Activated effector memory CD4-positive, alpha-beta T cell treated with Interleukin-2 at 50 U/mL for 16 hours (primary cell): ENCODE measurements around the gene MGAT5.
A peak's percentile ranks its signal among the peaks of the same experiment; 100 is the strongest.
"Not testable (repeated sequence)": the region's sequence is repeated elsewhere in the genome, so short reads cannot be mapped to it uniquely, and the experiment has no call there.

ENCODE experiments used
- DNase-seq: peaks from one replicate; pipeline ENCODE4 v3.0.0-alpha.2; 2020

MGAT5 gene

GRCh38 chr2:134281815-134282419 is 28.0 kb downstream of the MGAT5 start:
- DNase-seq, result no peak

GRCh38 chr2:134282629-134283400 is 28.9 kb downstream of the MGAT5 start:
- no peak for DNase-seq

- DNase-seq, result no peak
Observed at GRCh38 chr2:134283661-134284060, 29.8 kb downstream of the MGAT5 start.

GRCh38 chr2:134284119-134284670 is 30.3 kb downstream of the MGAT5 start:
- DNase-seq, result no peak

- no peak for DNase-seq
Observed at GRCh38 chr2:134287323-134287722, 33.5 kb downstream of the MGAT5 start.

GRCh38 chr2:134288814-134289213 is 34.9 kb downstream of the MGAT5 start:
- no peak for DNase-seq

- DNase-seq, result peak; percentile 27
Observed at GRCh38 chr2:134289225-134289624, 35.4 kb downstream of the MGAT5 start.

GRCh38 chr2:134290358-134290757 is 36.5 kb downstream of the MGAT5 start:
- DNase-seq, result no peak

- DNase-seq, result no peak
Observed at GRCh38 chr2:134292514-134292913, 38.6 kb downstream of the MGAT5 start.

GRCh38 chr2:134293719-134294537 is 40.1 kb downstream of the MGAT5 start:
- no peak for DNase-seq

- not testable (repeated sequence) for DNase-seq
Observed at GRCh38 chr2:134294598-134294997, 40.7 kb downstream of the MGAT5 start.

- no peak for DNase-seq
Observed at GRCh38 chr2:134295441-134295840, 41.6 kb downstream of the MGAT5 start.

GRCh38 chr2:134296301-134296700 is 42.4 kb downstream of the MGAT5 start:
- no peak for DNase-seq

GRCh38 chr2:134299334-134299733 is 45.5 kb downstream of the MGAT5 start:
- no peak for DNase-seq

- DNase-seq, result no peak
Observed at GRCh38 chr2:134300585-134300984, 46.7 kb downstream of the MGAT5 start.

- no peak for DNase-seq
Observed at GRCh38 chr2:134301099-134301927, 47.4 kb downstream of the MGAT5 start.

- DNase-seq, result no peak
Observed at GRCh38 chr2:134301928-134302260, 48.0 kb downstream of the MGAT5 start.

GRCh38 chr2:134304394-134305108 is 50.7 kb downstream of the MGAT5 start:
- DNase-seq, result no peak

GRCh38 chr2:134305109-134305491 is 51.2 kb downstream of the MGAT5 start:
- no peak for DNase-seq

- DNase-seq, result no peak
Observed at GRCh38 chr2:134306521-134306920, 52.6 kb downstream of the MGAT5 start.

- no peak for DNase-seq
Observed at GRCh38 chr2:134307334-134307733, 53.5 kb downstream of the MGAT5 start.
